ENCODE measurements around the gene RBM20. TPM values are rescaled to one million over a fixed set of nuclear protein-coding genes. Genes with fewer than 3 reads are reported as not detected.
"Not testable (repeated sequence)": the region's sequence is repeated elsewhere in the genome, so short reads cannot be mapped to it uniquely, and the experiment has no call there.

Gene RBM20
- total RNA-seq, 2 experiments from 2014 or later, result 0.40 to 0.50 TPM

DNA sequence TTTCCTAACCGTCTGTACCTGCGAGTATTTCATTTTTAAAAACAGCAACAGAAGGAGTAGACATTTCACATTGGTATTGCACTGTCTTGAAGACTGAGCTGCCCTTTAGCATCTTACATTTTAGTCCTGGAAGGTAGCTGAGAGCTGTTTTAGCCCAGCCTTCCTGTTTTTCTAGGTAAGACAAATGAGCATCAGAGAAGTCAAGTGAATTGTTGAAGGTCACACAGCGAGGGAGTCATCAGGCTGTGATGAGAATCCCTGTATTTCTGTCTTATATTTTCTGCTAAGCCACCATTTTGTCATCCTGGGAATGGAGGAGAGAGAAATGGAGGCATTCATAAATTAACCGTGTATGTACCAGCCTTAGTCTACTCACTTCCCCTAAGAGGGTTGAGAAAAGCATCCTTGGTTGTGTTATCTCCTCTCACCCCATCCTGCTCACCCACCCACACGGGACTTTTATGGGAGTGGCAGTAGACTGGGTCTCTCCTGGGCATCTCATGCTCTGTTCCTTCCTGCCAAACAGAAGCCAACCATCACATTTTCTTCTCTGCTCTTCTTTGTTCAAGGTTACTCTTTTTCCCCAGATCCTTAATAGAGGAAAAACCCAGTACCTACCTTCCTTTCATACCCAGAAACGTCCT is 8.5 kb downstream of the RBM20 start:
- H3K9me3 Mint-ChIP-seq, result no peaks in the 10 kb centered on the region
- H3K4me3 Mint-ChIP-seq, result no peak overlapping the region
- no peaks in the 10 kb centered on the region for H3K36me3 Mint-ChIP-seq (ENCODE audit: low read depth)
- DNase-seq, result no peak
- intact Hi-C loops (cut with micrococcal nuclease), result no loop called here
- CTCF ChIA-PET, result interaction anchor here (0.6 to 1.5 kb wide), 7 partner anchors 20 to 62 kb away, joined by 3 to 6 read pairs (median 4); no protein-coding TSS in a partner anchor
- peaks cover 17% of the 10 kb centered on the region for H3K27me3 Mint-ChIP-seq (ENCODE audit: low read depth)
- H3K27ac Mint-ChIP-seq, result no peak overlapping the region
- H3K4me1 Mint-ChIP-seq (ENCODE audit: low read depth), result peaks cover 9% of the 10 kb centered on the region

GRCh38 chr10:110655320-110655719 is 11.2 kb downstream of the RBM20 start:
- H3K4me3 Mint-ChIP-seq, result no peak overlapping the region
- H3K27ac Mint-ChIP-seq, result no peak overlapping the region
- CTCF ChIA-PET, result interaction anchor here (1.1 to 1.3 kb wide), 2 partner anchors 16 to 29 kb away, joined by 3 to 4 read pairs; no protein-coding TSS in a partner anchor
- no peaks in the 10 kb centered on the region for H3K36me3 Mint-ChIP-seq (ENCODE audit: low read depth)
- no peaks in the 10 kb centered on the region for H3K9me3 Mint-ChIP-seq
- H3K4me1 Mint-ChIP-seq (ENCODE audit: low read depth), result peaks cover 9% of the 10 kb centered on the region
- H3K27me3 Mint-ChIP-seq (ENCODE audit: low read depth), result peaks cover 9% of the 10 kb centered on the region
- DNase-seq, result no peak
- intact Hi-C loops (cut with micrococcal nuclease), result no loop called here

DNA sequence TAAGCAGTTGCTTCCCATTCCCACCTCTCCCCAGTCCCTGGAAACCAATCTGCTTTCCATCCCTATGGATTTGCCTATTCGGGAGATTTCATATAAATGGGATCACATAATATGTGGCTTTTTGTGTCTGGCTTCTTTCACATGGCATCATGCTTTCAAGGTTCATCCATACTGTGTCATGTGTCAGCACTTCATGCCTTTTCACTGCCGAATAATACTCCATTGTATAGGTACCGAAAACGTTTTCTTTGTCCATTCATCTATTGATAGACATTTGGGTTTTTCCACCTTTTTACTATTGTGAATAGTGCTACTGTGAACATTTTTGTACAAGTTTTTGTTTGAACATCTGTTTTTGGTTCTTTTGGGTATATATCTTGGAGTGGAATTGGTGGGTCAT is 12.5 kb downstream of the RBM20 start:
- Mint-ChIP-seq H3K27me3 (ENCODE audit: low read depth) (peaks cover 9% of the 10 kb centered on the region), H3K9me3 (no peaks in the 10 kb centered on the region), H3K36me3 (ENCODE audit: low read depth) (no peaks in the 10 kb centered on the region), H3K4me3 (no peak overlapping the region), H3K4me1 (ENCODE audit: low read depth) (peaks cover 7% of the 10 kb centered on the region), H3K27ac (no peak overlapping the region)
- intact Hi-C loops (cut with micrococcal nuclease), result no loop called here
- DNase-seq, result no peak
- CTCF ChIA-PET, result no interaction called here

DNA sequence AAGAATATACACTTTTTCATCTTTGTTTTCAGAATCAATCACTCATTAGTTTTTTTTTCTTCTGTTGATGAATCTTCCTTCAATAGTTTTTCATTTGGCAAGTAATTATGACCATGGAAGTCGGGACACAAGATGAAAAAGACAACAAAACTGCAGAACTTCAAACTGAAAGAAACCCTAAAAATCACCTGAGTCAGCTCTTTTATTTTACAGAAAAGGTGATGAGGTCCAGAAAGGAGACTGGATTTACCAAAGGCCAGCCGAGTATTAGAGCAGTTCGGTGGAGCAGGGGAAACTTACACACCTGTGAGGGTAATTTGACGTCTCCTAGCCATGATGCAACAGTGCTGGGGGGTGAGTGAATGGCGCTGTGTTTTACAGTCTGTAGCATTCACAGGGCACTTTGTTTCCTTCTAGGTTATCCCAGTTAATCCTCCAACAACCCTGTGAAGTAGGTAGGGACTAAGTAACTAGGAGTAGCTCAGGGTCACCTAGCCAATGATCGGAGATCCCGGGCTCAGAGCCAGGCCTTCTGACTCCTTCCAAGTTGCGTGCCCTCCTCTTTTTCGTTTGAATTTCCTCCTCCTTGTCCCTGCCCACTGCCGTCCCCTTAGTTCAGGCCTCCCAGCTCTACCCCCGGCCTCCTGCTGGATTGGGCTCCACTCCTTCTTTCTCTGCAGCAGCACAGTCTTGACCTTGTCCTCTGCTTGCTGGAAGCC is 14.0 kb downstream of the RBM20 start:
- intact Hi-C loops (cut with micrococcal nuclease), result no loop called here
- Mint-ChIP-seq H3K27ac (no peak overlapping the region), H3K9me3 (no peaks in the 10 kb centered on the region), H3K4me1 (ENCODE audit: low read depth) (peaks cover 5% of the 10 kb centered on the region), H3K4me3 (no peak overlapping the region), H3K36me3 (ENCODE audit: low read depth) (no peaks in the 10 kb centered on the region), H3K27me3 (ENCODE audit: low read depth) (peaks cover 6% of the 10 kb centered on the region)
- no peak for DNase-seq
- CTCF ChIA-PET, result interaction anchor here (0.6 to 2.0 kb wide), 2 partner anchors 14 to 69 kb away, joined by 3 to 11 read pairs; no protein-coding TSS in a partner anchor

DNA sequence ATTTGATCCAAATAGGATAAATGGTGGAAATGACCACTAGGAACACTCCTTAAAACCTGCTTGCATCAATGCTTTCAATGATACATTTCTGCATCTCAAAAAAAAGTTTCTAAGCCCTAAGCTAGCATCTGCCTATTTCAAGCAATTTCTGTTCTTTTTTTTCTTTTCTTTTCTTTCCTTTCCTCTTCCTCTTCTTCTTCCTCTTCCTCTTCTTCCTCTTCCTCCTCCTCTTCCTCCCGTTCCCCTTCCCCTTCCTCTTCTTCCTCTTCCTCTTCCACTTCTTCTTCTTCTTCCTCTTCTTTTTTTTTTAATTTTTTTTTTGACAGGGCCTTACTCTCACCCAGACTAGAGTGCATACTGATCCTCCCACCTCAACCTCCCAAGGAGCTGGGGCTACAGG is 15.4 kb downstream of the RBM20 start:
- DNase-seq, result no peak
- intact Hi-C loops (cut with micrococcal nuclease), result no loop called here
- CTCF ChIA-PET, result interaction anchor here (0.7 to 2.0 kb wide), 2 partner anchors 13 to 342 kb away, joined by 3 to 11 read pairs; no protein-coding TSS in a partner anchor
- Mint-ChIP-seq H3K36me3 (ENCODE audit: low read depth) (no peaks in the 10 kb centered on the region), H3K9me3 (no peaks in the 10 kb centered on the region), H3K27ac (no peak overlapping the region), H3K4me1 (ENCODE audit: low read depth) (peaks cover 5% of the 10 kb centered on the region), H3K4me3 (no peak overlapping the region), H3K27me3 (ENCODE audit: low read depth) (peaks cover 3% of the 10 kb centered on the region)

GRCh38 chr10:110660289-110660688 is 16.2 kb downstream of the RBM20 start:
- CTCF ChIA-PET, result not testable (repeated sequence)

DNA sequence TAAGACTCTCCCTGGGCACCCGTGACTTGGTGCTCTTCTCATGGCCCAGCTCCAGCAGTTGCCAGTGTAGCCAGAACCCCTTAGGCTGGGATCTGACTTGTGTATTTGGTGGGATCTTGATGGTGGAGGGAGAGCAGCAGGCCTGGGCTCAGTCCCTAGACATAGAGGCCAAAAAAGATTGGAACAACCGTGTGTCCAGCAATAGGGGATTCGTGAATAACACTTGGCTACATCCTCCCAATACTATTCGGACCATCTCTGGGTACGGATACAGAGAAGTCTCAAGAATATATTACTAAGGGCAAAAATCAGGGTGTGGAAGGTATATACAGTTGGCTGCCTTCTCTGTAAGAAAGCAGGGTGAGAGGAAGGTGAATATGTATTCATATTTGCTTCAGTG is 17.2 kb downstream of the RBM20 start:
- intact Hi-C loops (cut with micrococcal nuclease), result no loop called here
- Mint-ChIP-seq H3K4me3 (no peak overlapping the region), H3K4me1 (ENCODE audit: low read depth) (peaks cover 5% of the 10 kb centered on the region), H3K9me3 (no peaks in the 10 kb centered on the region), H3K36me3 (ENCODE audit: low read depth) (no peaks in the 10 kb centered on the region), H3K27ac (no peak overlapping the region), H3K27me3 (ENCODE audit: low read depth) (no peaks in the 10 kb centered on the region)
- DNase-seq, result no peak
- CTCF ChIA-PET, result no interaction called here

More at GRCh38 chr10:110660289-110660688, 16.2 kb downstream of the RBM20 start:
- H3K4me1 Mint-ChIP-seq (ENCODE audit: low read depth); intact Hi-C loops (cut with micrococcal nuclease); H3K36me3 Mint-ChIP-seq (ENCODE audit: low read depth); H3K4me3 Mint-ChIP-seq; DNase-seq; H3K9me3 Mint-ChIP-seq; H3K27me3 Mint-ChIP-seq (ENCODE audit: low read depth); H3K27ac Mint-ChIP-seq: not testable (repeated sequence)

DNA sequence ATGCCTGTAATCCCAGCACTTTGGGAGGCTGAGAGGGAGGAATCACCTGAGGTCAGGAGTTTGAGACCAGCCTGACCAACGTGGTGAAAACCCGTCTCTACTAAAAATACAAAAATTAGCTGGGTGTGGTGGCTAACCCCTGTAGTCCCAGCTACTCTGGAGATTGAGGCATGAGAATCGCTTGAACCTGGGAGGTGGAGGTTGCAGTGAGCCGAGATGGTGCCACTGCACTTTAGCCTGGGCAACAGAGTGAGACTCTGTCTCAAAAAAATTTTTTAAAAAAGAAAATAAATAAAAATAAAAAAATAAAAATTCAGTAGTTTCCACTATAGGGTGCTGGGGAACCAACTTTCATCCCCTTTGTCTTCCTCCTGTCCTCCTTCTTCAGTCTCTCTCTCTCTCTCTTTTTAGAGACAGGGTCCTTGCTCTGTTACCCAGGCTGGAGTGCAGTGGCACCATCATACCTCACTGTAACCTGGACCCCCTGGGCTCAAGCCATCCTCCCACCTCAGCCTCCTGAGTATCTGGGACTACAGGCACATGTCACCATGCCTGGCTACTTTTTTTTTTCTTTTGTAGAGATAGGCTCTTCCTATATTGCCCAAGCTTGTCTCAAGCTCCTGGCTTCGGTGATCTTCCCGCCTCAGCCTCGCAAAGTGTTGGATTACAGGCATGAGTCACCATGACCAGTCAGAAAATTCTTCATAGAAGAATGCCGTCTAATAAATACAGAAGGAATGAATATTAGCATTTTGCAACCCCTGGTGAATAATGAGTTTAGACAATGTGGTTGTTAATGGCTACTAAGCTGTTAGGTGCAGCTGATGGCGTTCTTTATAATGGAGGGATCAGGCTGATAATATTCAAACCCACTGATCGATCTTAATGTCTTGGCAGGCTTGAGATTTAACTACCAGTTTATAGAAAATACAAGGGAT is 20.6 kb downstream of the RBM20 start:
- Mint-ChIP-seq H3K4me1 (ENCODE audit: low read depth) (peaks cover 5% of the 10 kb centered on the region), H3K4me3 (no peak overlapping the region), H3K36me3 (ENCODE audit: low read depth) (no peaks in the 10 kb centered on the region), H3K27me3 (ENCODE audit: low read depth) (no peaks in the 10 kb centered on the region), H3K27ac (no peak overlapping the region), H3K9me3 (no peaks in the 10 kb centered on the region)
- CTCF ChIA-PET, result interaction anchor here (0.6 kb wide), 1 partner anchor 274 kb away, joined by 3 read pairs; no protein-coding TSS in a partner anchor
- intact Hi-C loops (cut with micrococcal nuclease), result no loop called here
- no peak for DNase-seq

DNA sequence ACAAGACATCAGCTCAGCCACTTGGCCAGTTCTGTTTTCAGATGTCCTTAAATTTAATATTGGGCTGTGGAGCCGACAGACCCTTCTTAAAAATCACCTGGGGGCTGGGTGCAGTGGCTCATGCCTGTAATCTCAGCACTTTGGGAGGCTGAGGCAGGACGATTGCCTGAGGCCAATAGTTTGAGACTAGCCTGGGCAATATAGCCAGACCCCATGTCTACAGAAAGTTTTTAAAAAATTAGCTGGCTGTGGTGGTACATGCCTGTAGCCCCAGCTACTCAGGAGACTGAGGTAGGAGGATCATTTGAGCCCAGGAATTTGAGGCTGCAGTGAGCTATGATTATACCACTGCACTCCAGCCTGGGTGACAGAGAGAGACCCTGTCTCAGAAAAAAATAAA is 22.1 kb downstream of the RBM20 start:
- H3K27me3 Mint-ChIP-seq (ENCODE audit: low read depth); H3K4me3 Mint-ChIP-seq; H3K36me3 Mint-ChIP-seq (ENCODE audit: low read depth); H3K27ac Mint-ChIP-seq; DNase-seq; H3K9me3 Mint-ChIP-seq; intact Hi-C loops (cut with micrococcal nuclease); H3K4me1 Mint-ChIP-seq (ENCODE audit: low read depth): not testable (repeated sequence)
- CTCF ChIA-PET, result interaction anchor here (0.6 kb wide), 1 partner anchor 576 kb away, joined by 3 read pairs; no protein-coding TSS in a partner anchor

DNA sequence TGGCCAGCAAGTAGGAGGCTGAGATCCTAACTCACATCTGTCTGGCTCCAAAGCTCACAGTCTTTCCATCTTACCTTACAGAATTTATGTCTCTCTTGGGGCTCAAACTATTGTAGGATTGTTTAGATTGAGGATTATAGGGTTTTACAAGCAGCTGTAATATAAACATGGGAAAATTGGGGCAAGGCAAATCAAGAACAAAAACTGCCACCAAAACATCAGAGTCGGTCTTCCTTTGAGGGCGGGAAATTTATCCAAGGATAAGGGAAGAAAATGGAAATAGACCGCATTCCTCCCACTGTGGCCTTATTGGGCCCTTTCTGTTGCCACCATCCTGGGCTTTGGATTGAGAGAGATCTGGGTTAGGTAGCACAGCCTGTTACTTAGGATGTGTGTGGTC is 22.5 kb downstream of the RBM20 start:
- Mint-ChIP-seq H3K36me3 (ENCODE audit: low read depth) (no peaks in the 10 kb centered on the region), H3K4me3 (no peak overlapping the region)
- CTCF ChIA-PET, result interaction anchor here (0.7 kb wide), 1 partner anchor 56 kb away, joined by 3 read pairs; no protein-coding TSS in a partner anchor

GRCh38 chr10:110667620-110668343 is 23.6 kb downstream of the RBM20 start:
- Mint-ChIP-seq H3K9me3 (no peaks in the 10 kb centered on the region), H3K36me3 (ENCODE audit: low read depth) (no peaks in the 10 kb centered on the region), H3K27ac (no peak overlapping the region), H3K4me1 (ENCODE audit: low read depth) (peaks cover 2% of the 10 kb centered on the region), H3K4me3 (no peak overlapping the region), H3K27me3 (ENCODE audit: low read depth) (no peaks in the 10 kb centered on the region)
- intact Hi-C loops (cut with micrococcal nuclease), result no loop called here
- no peak for DNase-seq
- CTCF ChIA-PET, result interaction anchor here (0.5 to 0.7 kb wide), 2 partner anchors 57 to 276 kb away, joined by 3 to 4 read pairs; no protein-coding TSS in a partner anchor

More for the DNA sequence above, 22.5 kb downstream of the RBM20 start:
- Mint-ChIP-seq H3K9me3 (no peaks in the 10 kb centered on the region), H3K4me1 (ENCODE audit: low read depth) (peaks cover 5% of the 10 kb centered on the region), H3K27me3 (ENCODE audit: low read depth) (no peaks in the 10 kb centered on the region), H3K27ac (no peak overlapping the region)
- intact Hi-C loops (cut with micrococcal nuclease), result no loop called here
- no peak for DNase-seq
